Hepatocyte (in vitro differentiated cells): ENCODE measurements around the gene ATP23. TPM values are rescaled to one million over a fixed set of nuclear protein-coding genes. Genes with fewer than 3 reads are reported as not detected.
A peak's percentile ranks its signal among the peaks of the same experiment; 100 is the strongest.

Experiments
- DNase-seq: peaks from one replicate; pipeline ENCODE4 v3.0.0-alpha.2; 2016; ENCODE audit warnings: low spot score
- H2AFZ ChIP-seq: fragments of 200-600 bp; sonication (generic); 2 replicates; pipeline ENCODE4 v1.6.0; 2016; ENCODE audit warnings: antibody characterized with exemption, mild to moderate bottlenecking
- H3K27ac ChIP-seq: fragments of 200-600 bp; sonication (generic); 2 replicates; pipeline ENCODE4 v1.5.1; 2016; ENCODE audit warnings: mild to moderate bottlenecking
- H3K27me3 ChIP-seq: fragments of 200-600 bp; sonication (generic); 2 replicates; pipeline ENCODE4 v1.6.1; 2016
- H3K36me3 ChIP-seq: fragments of 200-600 bp; sonication (generic); replicated peaks from 2 replicates; pipeline ENCODE4 v1.5.1; 2016; ENCODE audit warnings: low read depth; ENCODE audit not compliant: insufficient read depth
- H3K4me1 ChIP-seq: fragments of 200-600 bp; sonication (generic); 2 replicates; pipeline ENCODE4 v1.5.1; 2016; ENCODE audit warnings: mild to moderate bottlenecking, moderate library complexity; ENCODE audit not compliant: insufficient read depth
- H3K4me2 ChIP-seq: fragments of 200-600 bp; sonication (generic); 2 replicates; pipeline ENCODE4 v1.6.0; 2016
- H3K4me3 ChIP-seq: fragments of 200-600 bp; sonication (generic); 2 replicates; pipeline ENCODE4 v1.5.1; 2016; ENCODE audit warnings: mild to moderate bottlenecking
- H3K79me2 ChIP-seq: fragments of 200-600 bp; sonication (generic); 2 replicates; pipeline ENCODE4 v1.6.0; 2017; ENCODE audit warnings: mild to moderate bottlenecking
- H3K9me2 ChIP-seq: fragments of 200-600 bp; sonication (generic); replicated peaks from 2 replicates; pipeline ENCODE4 v1.6.0; 2017; ENCODE audit warnings: mild to moderate bottlenecking; ENCODE audit not compliant: insufficient read depth
- H3K9me3 ChIP-seq: fragments of 200-600 bp; sonication (generic); 2 replicates; pipeline ENCODE4 v1.5.1; 2016; ENCODE audit warnings: low read depth, mild to moderate bottlenecking
- H4K20me1 ChIP-seq: fragments of 200-600 bp; sonication (generic); 2 replicates; pipeline ENCODE4 v1.6.0; 2016; ENCODE audit warnings: mild to moderate bottlenecking; ENCODE audit not compliant: insufficient read depth, poor library complexity, severe bottlenecking
- EZH2 ChIP-seq: fragments of 200-600 bp; sonication (generic); IDR thresholded peaks from 2 replicates; pipeline ENCODE4 v1.6.1; 2016; ENCODE audit warnings: antibody characterized with exemption, mild to moderate bottlenecking, borderline replicate concordance
- EZH2phosphoT487 ChIP-seq: fragments of 200-600 bp; sonication (generic); IDR thresholded peaks from one replicate; pipeline ENCODE4 v1.6.1; 2018; ENCODE audit warnings: antibody characterized with exemption, mild to moderate bottlenecking, low read depth, moderate library complexity; ENCODE audit not compliant: unreplicated experiment, severe bottlenecking
- WGBS: methylation state at CpG from one replicate; pipeline ENCODE4 v1.1.6; 2016; ENCODE audit warnings: low lambda C conversion rate; ENCODE audit errors: missing lambda C conversion rate; 5-methylcytosine and 5-hydroxymethylcytosine counted together
- polyA plus RNA-seq: library from polyadenylated mRNA; unstranded; fragments of >200 nt; fragmentation: Nextera tagmentation; extraction: Ambion mirVana; gene quantifications from 2 replicates; pipeline ENCODE4 v1.2.1, GENCODE V29; 2016
- total RNA-seq: library from RNA; depleted of rRNA; stranded (reverse); fragments of >200 nt; gene quantifications from 2 replicates; pipeline ENCODE4 v1.2.3, GENCODE V29; 2014
- TF ChIP-seq, protein P1 (sequence below): fragments of 200-600 bp; sonication (generic); IDR thresholded peaks from 2 replicates; pipeline ENCODE4 v1.5.1; 2016; ENCODE audit warnings: antibody characterized with exemption, mild to moderate bottlenecking; ENCODE audit not compliant: poor library complexity

ATP23 gene
- total and polyA plus RNA-seq, 2 experiments from 2014 or later = 6.3 to 13.7 TPM

GRCh38 chr12:57927086-57927485, 14.3 kb upstream of the ATP23 start:
- Histone ChIP-seq H3K36me3 (no peaks in the 10 kb centered on the region), H3K4me2 (no peak overlapping the region), H3K9me2 (no peaks in the 10 kb centered on the region), H2AFZ (no peak overlapping the region), H3K27ac (no peak overlapping the region), H3K4me1 (no peaks in the 10 kb centered on the region), H3K27me3 (no peaks in the 10 kb centered on the region), H3K4me3 (no peak overlapping the region), H3K9me3 (no peaks in the 10 kb centered on the region), H4K20me1 (no peaks in the 10 kb centered on the region), H3K79me2 (no peaks in the 10 kb centered on the region)
- TF ChIP-seq EZH2 (no peak), EZH2phosphoT487 (no peak)
- TF ChIP-seq, protein P1, sequence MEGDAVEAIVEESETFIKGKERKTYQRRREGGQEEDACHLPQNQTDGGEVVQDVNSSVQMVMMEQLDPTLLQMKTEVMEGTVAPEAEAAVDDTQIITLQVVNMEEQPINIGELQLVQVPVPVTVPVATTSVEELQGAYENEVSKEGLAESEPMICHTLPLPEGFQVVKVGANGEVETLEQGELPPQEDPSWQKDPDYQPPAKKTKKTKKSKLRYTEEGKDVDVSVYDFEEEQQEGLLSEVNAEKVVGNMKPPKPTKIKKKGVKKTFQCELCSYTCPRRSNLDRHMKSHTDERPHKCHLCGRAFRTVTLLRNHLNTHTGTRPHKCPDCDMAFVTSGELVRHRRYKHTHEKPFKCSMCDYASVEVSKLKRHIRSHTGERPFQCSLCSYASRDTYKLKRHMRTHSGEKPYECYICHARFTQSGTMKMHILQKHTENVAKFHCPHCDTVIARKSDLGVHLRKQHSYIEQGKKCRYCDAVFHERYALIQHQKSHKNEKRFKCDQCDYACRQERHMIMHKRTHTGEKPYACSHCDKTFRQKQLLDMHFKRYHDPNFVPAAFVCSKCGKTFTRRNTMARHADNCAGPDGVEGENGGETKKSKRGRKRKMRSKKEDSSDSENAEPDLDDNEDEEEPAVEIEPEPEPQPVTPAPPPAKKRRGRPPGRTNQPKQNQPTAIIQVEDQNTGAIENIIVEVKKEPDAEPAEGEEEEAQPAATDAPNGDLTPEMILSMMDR = no peak
- DNase-seq = no peak
- 53% methylated on average over 3 of the region's 3 CpGs for WGBS

GRCh38 chr12:57929092-57929830, 12.1 kb upstream of the ATP23 start:
- no peaks in the 10 kb centered on the region for H3K9me2 ChIP-seq
- TF ChIP-seq EZH2phosphoT487 = no peak
- no peak for TF ChIP-seq EZH2
- TF ChIP-seq, protein P1 = no peak
- DNase-seq = no peak
- H3K4me3 ChIP-seq = no peak overlapping the region
- no peaks in the 10 kb centered on the region for H3K4me1 ChIP-seq
- no peaks in the 10 kb centered on the region for H3K79me2 ChIP-seq
- no peaks in the 10 kb centered on the region for H4K20me1 ChIP-seq
- no peak overlapping the region for H3K4me2 ChIP-seq
- 91% methylated on average over 4 of the region's 4 CpGs for WGBS
- H3K36me3 ChIP-seq = no peaks in the 10 kb centered on the region
- H3K27me3 ChIP-seq = no peaks in the 10 kb centered on the region
- H2AFZ ChIP-seq = no peak overlapping the region
- H3K9me3 ChIP-seq = no peaks in the 10 kb centered on the region
- H3K27ac ChIP-seq = no peak overlapping the region

- Histone ChIP-seq H3K4me3 (no peak overlapping the region), H3K9me2 (no peaks in the 10 kb centered on the region)
Measured at GRCh38 chr12:57934819-57935218, 6.5 kb upstream of the ATP23 start.

More at GRCh38 chr12:57934819-57935218, 6.5 kb upstream of the ATP23 start:
- Histone ChIP-seq H3K4me1 (no peaks in the 10 kb centered on the region), H3K27me3 (no peaks in the 10 kb centered on the region), H4K20me1 (no peaks in the 10 kb centered on the region), H3K4me2 (peak overlapping the region; percentile 78), H3K27ac (no peak overlapping the region), H2AFZ (no peak overlapping the region), H3K9me3 (no peaks in the 10 kb centered on the region), H3K79me2 (no peaks in the 10 kb centered on the region), H3K36me3 (no peaks in the 10 kb centered on the region)
- TF ChIP-seq EZH2phosphoT487 = no peak
- TF ChIP-seq, protein P1 = no peak
- no peak for TF ChIP-seq EZH2
- DNase-seq = no peak
- WGBS = 84% methylated on average over 4 of the region's 4 CpGs
